Stimulated activated CD4-positive, alpha-beta T cell treated with anti-CD3 and anti-CD28 coated beads, Interleukin-15, amount 100 ng/mL, for 24 hours (primary cell): ENCODE data around the gene CUL1.

Experiments
- DNase-seq: peaks from one replicate; pipeline ENCODE4 v3.0.0-alpha.2; 2020

CUL1 gene

GRCh38 chr7:148811892-148812291, 113.2 kb downstream of the CUL1 start:
- no peak for DNase-seq

- DNase-seq = no peak
Measured at GRCh38 chr7:148813890-148814289, 115.2 kb downstream of the CUL1 start.

GRCh38 chr7:148814922-148815559, 116.3 kb downstream of the CUL1 start:
- no peak for DNase-seq

- DNase-seq = no peak
Measured at GRCh38 chr7:148815612-148816011, 116.9 kb downstream of the CUL1 start.

- no peak for DNase-seq
Measured at GRCh38 chr7:148819697-148820360, 121.1 kb downstream of the CUL1 start.

GRCh38 chr7:148821422-148821821, 122.7 kb downstream of the CUL1 start:
- no peak for DNase-seq

- no peak for DNase-seq
Measured at GRCh38 chr7:148824864-148825263, 126.2 kb downstream of the CUL1 start.

- no peak for DNase-seq
Measured at GRCh38 chr7:148825338-148825737, 126.6 kb downstream of the CUL1 start.

GRCh38 chr7:148828965-148829364, 130.3 kb downstream of the CUL1 start:
- DNase-seq = no peak

GRCh38 chr7:148830897-148831692, 132.4 kb downstream of the CUL1 start:
- DNase-seq = no peak

- DNase-seq = no peak
Measured at GRCh38 chr7:148831782-148832181, 133.1 kb downstream of the CUL1 start.

GRCh38 chr7:148834605-148835004, 135.9 kb downstream of the CUL1 start:
- DNase-seq = no peak

GRCh38 chr7:148835854-148836253, 137.2 kb downstream of the CUL1 start:
- no peak for DNase-seq

- no peak for DNase-seq
Measured at GRCh38 chr7:148838905-148839304, 140.2 kb downstream of the CUL1 start.

GRCh38 chr7:148847815-148848734, 149.4 kb downstream of the CUL1 start:
- DNase-seq = no peak

- DNase-seq = no peak
Measured at GRCh38 chr7:148849393-148850098, 150.8 kb downstream of the CUL1 start.

GRCh38 chr7:148850564-148850963, 151.9 kb downstream of the CUL1 start:
- no peak for DNase-seq
